Measurements from ENCODE around the gene BCAM.
"Not testable (repeated sequence)": the region's sequence is repeated elsewhere in the genome, so short reads cannot be mapped to it uniquely, and the experiment has no call there.

The BCAM gene

GRCh38 chr19:44808463-44809371, at the start of gene BCAM:
BCAM (plus strand) TSS chr19:44809103; CDS start chr19:44809125, 22 bp downstream.
- DNase-seq, result no peak

GRCh38 chr19:44762038-44762437, 46.9 kb upstream of the BCAM start:
- DNase-seq, result no peak

GRCh38 chr19:44765033-44765948, 43.6 kb upstream of the BCAM start:
- DNase-seq, result no peak

GRCh38 chr19:44765949-44766335, 43.0 kb upstream of the BCAM start:
- DNase-seq, result no peak

GRCh38 chr19:44767295-44768180, 41.4 kb upstream of the BCAM start:
- DNase-seq, result no peak

- DNase-seq, result peak; percentile 72
These were observed 38.2 kb upstream of the BCAM start for GRCh38 chr19:44770550-44771257.

- DNase-seq, result not testable (repeated sequence)
These were observed 36.8 kb upstream of the BCAM start for GRCh38 chr19:44772144-44772543.

GRCh38 chr19:44772959-44773358, 35.9 kb upstream of the BCAM start:
- no peak for DNase-seq

GRCh38 chr19:44775676-44776240, 33.1 kb upstream of the BCAM start:
- no peak for DNase-seq

GRCh38 chr19:44776402-44777096, 32.4 kb upstream of the BCAM start:
- no peak for DNase-seq

GRCh38 chr19:44777715-44778347, 31.1 kb upstream of the BCAM start, which contains the start of gene CBLC:
CBLC (plus strand) TSS chr19:44777890; CDS start chr19:44777932, 42 bp downstream.
- no peak for DNase-seq

- DNase-seq, result no peak
These were observed 29.8 kb upstream of the BCAM start for GRCh38 chr19:44779150-44779549.

GRCh38 chr19:44781694-44782093, 27.2 kb upstream of the BCAM start:
- not testable (repeated sequence) for DNase-seq

GRCh38 chr19:44782729-44783128, 26.2 kb upstream of the BCAM start:
- DNase-seq, result no peak

- no peak for DNase-seq
These were observed 25.4 kb upstream of the BCAM start for GRCh38 chr19:44783545-44783944.

GRCh38 chr19:44785271-44785670, 23.6 kb upstream of the BCAM start:
- DNase-seq, result no peak

- no peak for DNase-seq
These were observed 22.9 kb upstream of the BCAM start for GRCh38 chr19:44785993-44786392.

- DNase-seq, result no peak
These were observed 19.9 kb upstream of the BCAM start for GRCh38 chr19:44788971-44789370.

- no peak for DNase-seq
These were observed 18.9 kb upstream of the BCAM start for GRCh38 chr19:44789943-44790483.

- DNase-seq, result no peak
These were observed 16.6 kb upstream of the BCAM start for GRCh38 chr19:44792281-44792680.
